HCT116 (cell line): ENCODE data around the gene INCA1. TPM values are rescaled to one million over a fixed set of nuclear protein-coding genes. Genes with fewer than 3 reads are reported as not detected.

Experiments
- ATAC-seq: fragments of 200-7000 bp; cut with Tn5 transposase; 2 replicates; pipeline ENCODE4 v1.9.1; 2020; ENCODE audit warnings: mild to moderate bottlenecking, moderate library complexity
- BruUV-seq: library from RNA; stranded (reverse); fragments of 400-500 nt; replicated peaks from 2 replicates; lab custom pipeline; 2021; lab: Mats Ljungman, UMichigan
- CTCF ChIA-PET: fragments of 300-600 bp; sonication (Branson Sonifier 250); formaldehyde crosslinking; loops from one replicate; lab custom pipeline; 2021; ENCODE audit warnings: antibody characterized with exemption; lab: Charles Lee
- POLR2A ChIA-PET: fragments of 300-600, 350-600 bp; sonication (Branson Sonifier 250); formaldehyde crosslinking; loops from one replicate; lab custom pipeline; 2021; ENCODE audit warnings: antibody characterized with exemption; lab: Charles Lee
- RAD21 ChIA-PET, 2 experiments: fragments of 300-600 bp; sonication (Branson Sonifier 250); formaldehyde crosslinking; loops; one replicate each; lab custom pipeline; 2023; ENCODE audit warnings: low total read pairs in 2 of 2; ENCODE audit not compliant: uncharacterized antibody in 2 of 2, unreplicated experiment in 2 of 2, low non-redundant PET in 1 of 2; lab: Charles Lee
- DNase-seq: peaks from one replicate; pipeline ENCODE4 v3.0.0-alpha.2; 2010; ENCODE audit warnings: low read depth, low spot score
- H2AFZ ChIP-seq: fragments of 200-600 bp; shearing (Covaris generic), sonication (generic); 2 replicates; pipeline ENCODE4 v1.6.1; 2017; ENCODE audit warnings: low read depth, mixed run types, mixed read lengths, antibody characterized with exemption, low read length; ENCODE audit not compliant: poor library complexity, severe bottlenecking
- H3K27ac ChIP-seq: 2 replicates; pipeline ENCODE4 v1.5.1; 2012; ENCODE audit warnings: low read depth, low read length
- H3K27me3 ChIP-seq: fragments of 200-600 bp; sonication (generic); 2 replicates; pipeline ENCODE4 v1.6.1; 2016; ENCODE audit warnings: mixed run types, low read length, mixed read lengths; ENCODE audit not compliant: insufficient read depth
- H3K36me3 ChIP-seq, 2 experiments: fragments of 200-500 bp in 1 of 2; fragments of 200-600 bp in 1 of 2; sonication (Bioruptor generic) in 1 of 2; sonication (generic) in 1 of 2; 2 replicates each; pipeline versions ENCODE4 v1.5.1 to v1.6.1; 2014 to 2016; ENCODE audit warnings: low read length in 2 of 2, inconsistent platforms in 1 of 2, mixed read lengths in 1 of 2, mixed run types in 1 of 2; ENCODE audit not compliant: insufficient read depth in 2 of 2, control insufficient read depth in 1 of 2
- H3K4me1 ChIP-seq, 2 experiments: fragments of 200-600 bp in 1 of 2; sonication (generic) in 1 of 2; 2 replicates each; pipeline versions ENCODE4 v1.5.1 to v1.6.1; 2012 to 2017; ENCODE audit warnings: low read length in 2 of 2, inconsistent platforms in 1 of 2, mild to moderate bottlenecking in 1 of 2, mixed read lengths in 1 of 2, mixed run types in 1 of 2, moderate library complexity in 1 of 2; ENCODE audit not compliant: insufficient read depth in 2 of 2, control insufficient read depth in 1 of 2
- H3K4me2 ChIP-seq: fragments of 200-600 bp; sonication (generic); 2 replicates; pipeline ENCODE4 v1.6.1; 2017; ENCODE audit warnings: mixed run types, low read length, mixed read lengths
- H3K4me3 ChIP-seq, 2 experiments: fragments of 200-600 bp in 1 of 2; sonication (generic) in 1 of 2; replicated peaks in 1 of 2; 2 replicates each; pipeline ENCODE4 v1.5.1; 2011 to 2016; ENCODE audit warnings: low read length in 2 of 2, control low read depth in 1 of 2, low read depth in 1 of 2, mild to moderate bottlenecking in 1 of 2, mixed read lengths in 1 of 2, mixed run types in 1 of 2
- H3K79me2 ChIP-seq: fragments of 200-600 bp; sonication (generic); 2 replicates; pipeline ENCODE4 v1.6.1; 2017; ENCODE audit warnings: mild to moderate bottlenecking, mixed run types, low read length, moderate library complexity, mixed read lengths; ENCODE audit not compliant: insufficient read depth
- H3K9ac ChIP-seq: fragments of 200-600 bp; sonication (generic); 2 replicates; pipeline ENCODE4 v1.6.1; 2016; ENCODE audit warnings: low read length, mixed read lengths
- H3K9me2 ChIP-seq: fragments of 200-600 bp; sonication (generic), shearing (Covaris generic); 2 replicates; pipeline ENCODE4 v1.6.1; 2017; ENCODE audit warnings: mixed run types, mild to moderate bottlenecking, moderate library complexity; ENCODE audit not compliant: insufficient read depth
- H3K9me3 ChIP-seq, 2 experiments: fragments of 200-500 bp in 1 of 2; fragments of 200-600 bp in 1 of 2; sonication (Bioruptor generic) in 1 of 2; sonication (generic) in 1 of 2; 2 replicates each; pipeline ENCODE4 v1.6.1; 2014 to 2017; ENCODE audit warnings: low read length in 2 of 2, mixed read lengths in 2 of 2, inconsistent platforms in 1 of 2, low read depth in 1 of 2, mild to moderate bottlenecking in 1 of 2, mixed run types in 1 of 2, moderate library complexity in 1 of 2; ENCODE audit not compliant: control insufficient read depth in 1 of 2, insufficient read depth in 1 of 2
- H4K20me1 ChIP-seq: fragments of 200-600 bp; sonication (generic), shearing (Covaris generic); 2 replicates; pipeline ENCODE4 v1.6.1; 2017; ENCODE audit warnings: mixed run types, mild to moderate bottlenecking, moderate library complexity; ENCODE audit not compliant: insufficient read depth
- ATF3 ChIP-seq: IDR thresholded peaks from 2 replicates; pipeline ENCODE4 v1.6.1; 2012
- CBX3 ChIP-seq: IDR thresholded peaks from 2 replicates; pipeline ENCODE4 v1.6.1; 2012; ENCODE audit warnings: low read depth
- CTCF ChIP-seq, 3 experiments: fragments of 200-600 bp in 1 of 3; sonication (generic) in 1 of 3; IDR thresholded peaks in 2 of 3; conservative IDR thresholded peaks in 1 of 3; 2 replicates each; pipeline ENCODE4 v1.5.1; 2012 to 2017; ENCODE audit warnings: low read depth in 2 of 3, low read length in 2 of 3, antibody characterized with exemption in 1 of 3, borderline replicate concordance in 1 of 3, control low read depth in 1 of 3, mild to moderate bottlenecking in 1 of 3, mixed read lengths in 1 of 3, mixed run types in 1 of 3, moderate library complexity in 1 of 3; ENCODE audit not compliant: insufficient read depth in 1 of 3
- EGR1 ChIP-seq: IDR thresholded peaks from 2 replicates; pipeline ENCODE4 v1.6.1; 2012; ENCODE audit warnings: low read depth
- EZH2phosphoT487 ChIP-seq: fragments of 200-600 bp; IDR thresholded peaks from 2 replicates; pipeline ENCODE4 v1.6.1; 2018; ENCODE audit warnings: antibody characterized with exemption, borderline replicate concordance
- FOSL1 ChIP-seq: IDR thresholded peaks from 2 replicates; pipeline ENCODE4 v1.6.1; 2012; ENCODE audit warnings: low read depth
- MAX ChIP-seq: IDR thresholded peaks from 2 replicates; pipeline ENCODE4 v1.6.1; 2012
- POLR2A ChIP-seq: IDR thresholded peaks from 2 replicates; pipeline ENCODE4 v1.7.0; 2011; ENCODE audit warnings: borderline replicate concordance; ENCODE audit not compliant: insufficient read depth, insufficient read length; ENCODE audit errors: extremely low read depth
- POLR2AphosphoS5 ChIP-seq: IDR thresholded peaks from 2 replicates; pipeline ENCODE4 v1.6.1; 2011; ENCODE audit warnings: mild to moderate bottlenecking, low read depth, low read length, moderate library complexity
- RAD21 ChIP-seq: IDR thresholded peaks from 2 replicates; pipeline ENCODE4 v1.6.1; 2012; ENCODE audit warnings: low read depth, mild to moderate bottlenecking
- SIN3A ChIP-seq: IDR thresholded peaks from 2 replicates; pipeline ENCODE4 v1.6.1; 2012; ENCODE audit warnings: low read depth
- SP1 ChIP-seq: IDR thresholded peaks from 2 replicates; pipeline ENCODE4 v1.6.1; 2012; ENCODE audit warnings: low read depth
- TCF7L2 ChIP-seq: IDR thresholded peaks from 2 replicates; pipeline ENCODE4 v1.7.0; 2011; ENCODE audit warnings: borderline replicate concordance, inconsistent platforms; ENCODE audit not compliant: insufficient read depth, insufficient read length; ENCODE audit errors: extremely low read depth
- YY1 ChIP-seq: IDR thresholded peaks from 2 replicates; pipeline ENCODE4 v1.6.1; 2011; ENCODE audit warnings: low read length, low read depth, moderate library complexity, mild to moderate bottlenecking; ENCODE audit not compliant: insufficient replicate concordance; ENCODE audit errors: extremely low read depth
- ZBTB33 ChIP-seq: IDR thresholded peaks from 2 replicates; pipeline ENCODE4 v1.6.1; 2011; ENCODE audit warnings: mild to moderate bottlenecking, low read length, moderate library complexity; ENCODE audit not compliant: insufficient replicate concordance; ENCODE audit errors: extremely low read depth
- intact Hi-C: fragments of 100-400 bp; cut with micrococcal nuclease; formaldehyde crosslinking; loops from 2 replicates; pipeline ENCODE4 v1.10.0; 2022
- total RNA-seq: library from RNA; stranded (reverse); gene quantifications from one replicate; pipeline ENCODE4 v1.2.1, GENCODE V29; 2021; ENCODE audit not compliant: unreplicated experiment

The INCA1 gene
- total RNA-seq, 1 experiment from 2014 or later = 0.74 TPM

GRCh38 chr17:5045496-5045895 is 48.2 kb upstream of the INCA1 start:
- no peaks in the 10 kb centered on the region for H3K27me3 ChIP-seq
- ATAC-seq = no peak
- ChIA-PET POLR2A (no interaction called here), RAD21 (no interaction called here)
- 0 out of 4 replicates have a peak, but pooled peaks cover 0 to 2% of the 10 kb centered on the region in 2 experiments for H3K9me3 ChIP-seq
- TF ChIP-seq RAD21 (no peak), TCF7L2 (no peak), MAX (no peak)
- TF ChIP-seq, all 23 proteins: peak for 0
- Histone ChIP-seq H4K20me1 (no peaks in the 10 kb centered on the region), H3K36me3 (no peaks in the 10 kb centered on the region), H3K9ac (no peak overlapping the region), H3K79me2 (no peaks in the 10 kb centered on the region), H2AFZ (no peak overlapping the region), H3K4me3 (no peak overlapping the region), H3K27ac (no peak overlapping the region), H3K4me1 (peaks cover 0 to 6% of the 10 kb centered on the region in 2 experiments; a peak in 1 of 4 replicates), H3K4me2 (no peak overlapping the region), H3K9me2 (no peaks in the 10 kb centered on the region)
- no TSS peak for BruUV-seq
- intact Hi-C loops = no loop called here
- DNase-seq = no peak
- CTCF ChIA-PET = interaction anchor here (1.2 kb wide), 1 partner anchor 10 kb away, joined by 3 read pairs; no protein-coding TSS in a partner anchor

GRCh38 chr17:5044630-5045029 is 47.3 kb upstream of the INCA1 start:
- ChIA-PET RAD21 (no interaction called here), POLR2A (no interaction called here), CTCF (no interaction called here)
- no peaks in the 10 kb centered on the region for H3K36me3 ChIP-seq
- no peaks in the 10 kb centered on the region for H3K27me3 ChIP-seq
- H3K27ac ChIP-seq = no peak overlapping the region
- BruUV-seq = no TSS peak
- H3K9ac ChIP-seq = no peak overlapping the region
- H3K79me2 ChIP-seq = no peaks in the 10 kb centered on the region
- H3K4me1 ChIP-seq = peaks cover 0 to 6% of the 10 kb centered on the region in 2 experiments; a peak in 1 of 4 replicates
- H3K4me2 ChIP-seq = no peak overlapping the region
- intact Hi-C loops = no loop called here
- no peak overlapping the region for H3K4me3 ChIP-seq
- no peak for DNase-seq
- no peaks in the 10 kb centered on the region for H4K20me1 ChIP-seq
- H3K9me2 ChIP-seq = no peaks in the 10 kb centered on the region
- ATAC-seq = no peak
- no peak overlapping the region for H2AFZ ChIP-seq
- H3K9me3 ChIP-seq = 0 out of 4 replicates have a peak, but pooled peaks cover 0 to 5% of the 10 kb centered on the region in 2 experiments
- TF ChIP-seq MAX = no peak
- no peak for TF ChIP-seq ZBTB33
- no peak for TF ChIP-seq CTCF (IDR thresholded peaks at IDR 0.05 in 2 of 3, conservative IDR thresholded peaks at IDR 0.05 in 1 of 3; ENCODE audit: borderline replicate concordance in 1 of 3, insufficient read depth in 1 of 3, low read depth in 2 of 3, low read length in 2 of 3)
- TF ChIP-seq SP1 = no peak
- TF ChIP-seq POLR2A = no peak
- no peak for TF ChIP-seq TCF7L2
- TF ChIP-seq EGR1 = no peak
- TF ChIP-seq FOSL1 = no peak
- TF ChIP-seq POLR2AphosphoS5 = no peak
- no peak for TF ChIP-seq YY1
- no peak for TF ChIP-seq CBX3
- TF ChIP-seq ATF3 = no peak
- no peak for TF ChIP-seq RAD21
- TF ChIP-seq EZH2phosphoT487 = no peak
- TF ChIP-seq SIN3A = no peak
